Esophagus muscularis mucosa (tissue), 4 donors: Measurements from ENCODE around the gene HRAS. TPM values are rescaled to one million over a fixed set of nuclear protein-coding genes. Genes with fewer than 3 reads are reported as not detected.

ENCODE experiments used
- DNase-seq: peaks from one replicate; pipeline ENCODE4 v3.0.0-alpha.2; 2017; ENCODE audit errors: extremely low spot score
- H3K27ac ChIP-seq, 4 donors: fragments of 200-600 bp; sonication (generic); replicated peaks in 1 of 4; 1 replicate in 3 of 4; 2 replicates in 1 of 4; pipeline ENCODE4 v1.5.1; 2016 to 2019; ENCODE audit warnings: mild to moderate bottlenecking in 1 of 4
- H3K27me3 ChIP-seq, 4 donors: fragments of 200-600 bp; sonication (generic); one replicate each; pipeline versions ENCODE4 v1.5.1 to v1.6.0; 2016 to 2019
- H3K36me3 ChIP-seq, 4 donors: fragments of 200-600 bp; sonication (generic); one replicate each; pipeline ENCODE4 v1.5.1; 2016 to 2019
- H3K4me1 ChIP-seq, 4 donors: fragments of 200-600 bp; sonication (generic); one replicate each; pipeline ENCODE4 v1.5.1; 2016 to 2019
- H3K4me3 ChIP-seq, 4 donors: fragments of 200-600 bp; sonication (generic); 1 replicate in 2 of 4; 2 replicates in 2 of 4; pipeline ENCODE4 v1.5.1; 2016 to 2019; ENCODE audit warnings: mild to moderate bottlenecking in 4 of 4, moderate library complexity in 1 of 4
- H3K9me3 ChIP-seq, 4 donors: fragments of 200-600 bp; sonication (generic); 1 replicate in 3 of 4; 2 replicates in 1 of 4; pipeline ENCODE4 v1.5.1; 2016 to 2019
- CTCF ChIP-seq, 3 experiments: fragments of 200-600 bp in 2 of 3; fragments of 450-650 bp in 1 of 3; sonication (generic) in 2 of 3; IDR thresholded peaks; one replicate each; pipeline ENCODE4 v1.5.1; 2017 to 2019; ENCODE audit warnings: antibody characterized with exemption in 3 of 3, mild to moderate bottlenecking in 2 of 3, moderate library complexity in 1 of 3
- EP300 ChIP-seq: sonication (generic); formaldehyde crosslinking; IDR thresholded peaks from one replicate; pipeline ENCODE4 v1.6.1; 2017; ENCODE audit warnings: antibody characterized with exemption
- POLR2A ChIP-seq: fragments of 450-650 bp; IDR thresholded peaks from one replicate; pipeline ENCODE4 v1.6.1; 2017; ENCODE audit warnings: antibody characterized with exemption, moderate library complexity, mild to moderate bottlenecking, low read depth
- POLR2AphosphoS5 ChIP-seq, 2 donors: sonication (generic); formaldehyde crosslinking; IDR thresholded peaks; one replicate each; pipeline ENCODE4 v1.6.1; 2017; ENCODE audit warnings: antibody characterized with exemption in 2 of 2
- WGBS: methylation state at CpG from one replicate; pipeline ENCODE4 v1.1.5; 2018; 5-methylcytosine and 5-hydroxymethylcytosine counted together
- intact Hi-C: fragments of 100-400 bp; cut with DNase I; formaldehyde crosslinking; loops from one replicate; pipeline ENCODE4 v1.15.1; 2023
- total RNA-seq, 4 donors: library from RNA; depleted of rRNA; stranded (reverse); fragments of >200 nt; gene quantifications; one replicate each; pipeline versions ENCODE4 v1.1.0 to v1.2.1, GENCODE V29; 2016

Gene HRAS
- total RNA-seq, 4 donors from 2014 or later: 45.7 to 85.2 (median 61.7) TPM

- no peak for DNase-seq
- H3K4me3 ChIP-seq: peak overlapping the region; percentile 72 to 97 (median 90)
- no peaks in the 10 kb centered on the region for H3K9me3 ChIP-seq
- H3K4me1 ChIP-seq: peaks cover 14 to 24% (median 21%) of the 10 kb centered on the region in 4 donors
- TF ChIP-seq CTCF (IDR thresholded peaks at IDR 0.05): no peak
- no peak for TF ChIP-seq EP300
- TF ChIP-seq POLR2A: no peak
- TF ChIP-seq POLR2AphosphoS5 (IDR thresholded peaks at IDR 0.05): no peak
- peak overlapping the region; percentile 32 to 74 (median 60) for H3K27ac ChIP-seq
- WGBS: under 1% methylated on average over 37 of the region's 67 CpGs
- intact Hi-C loops: no loop called here
- H3K36me3 ChIP-seq: no peaks in the 10 kb centered on the region
- H3K27me3 ChIP-seq: peaks cover 3 to 34% (median 10%) of the 10 kb centered on the region in 4 donors
Observed at GRCh38 chr11:561148-562003, 26.0 kb upstream of the HRAS start.

GRCh38 chr11:560305-561147, 25.1 kb upstream of the HRAS start, which contains the start of the genes LMNTD2 and RASSF7:
TSS of gene LMNTD2 (minus strand) at chr11:560738. CDS start at chr11:560716, 22 bp downstream.
TSS of gene RASSF7 (plus strand) at chr11:560970. CDS start at chr11:561769, 799 bp downstream.
- H3K9me3 ChIP-seq: no peaks in the 10 kb centered on the region
- 5% methylated on average over 13 of the region's 95 CpGs for WGBS
- TF ChIP-seq POLR2A: no peak
- peak; percentile 38 to 70 for TF ChIP-seq POLR2AphosphoS5 (IDR thresholded peaks at IDR 0.05)
- H3K27ac ChIP-seq: peak within 1 kb of the TSS; percentile 50 to 74 (median 60)
- no peaks in the 10 kb centered on the region for H3K36me3 ChIP-seq
- peaks cover 10 to 43% (median 18%) of the 10 kb centered on the region in 4 donors for H3K27me3 ChIP-seq
- DNase-seq: peak; percentile 98
- intact Hi-C loops: no loop called here
- H3K4me3 ChIP-seq: peak within 1 kb of the TSS; percentile 72 to 97 (median 90)
- peaks cover 19 to 32% (median 29%) of the 10 kb centered on the region in 4 donors for H3K4me1 ChIP-seq

- no peaks in the 10 kb centered on the region for H3K36me3 ChIP-seq
- no peak for DNase-seq
- no peaks in the 10 kb centered on the region for H3K9me3 ChIP-seq
- peaks cover 13 to 50% (median 24%) of the 10 kb centered on the region in 4 donors for H3K27me3 ChIP-seq
- peaks cover 26 to 39% (median 36%) of the 10 kb centered on the region in 4 donors for H3K4me1 ChIP-seq
- H3K4me3 ChIP-seq: peak overlapping the region; percentile 72 to 97 (median 90)
- H3K27ac ChIP-seq: peak overlapping the region in 3 of 4 donors; percentile 50 to 60 (median 57)
- TF ChIP-seq POLR2A: no peak
- no peak for TF ChIP-seq POLR2AphosphoS5 (IDR thresholded peaks at IDR 0.05)
- no peak for TF ChIP-seq EP300
- no peak for TF ChIP-seq CTCF (IDR thresholded peaks at IDR 0.05)
- WGBS: 71% methylated on average over 18 of the region's 18 CpGs
- intact Hi-C loops: no loop called here
Observed at GRCh38 chr11:559712-560304, 24.4 kb upstream of the HRAS start.

- Histone ChIP-seq H3K27me3 (peaks cover 15 to 57% (median 31%) of the 10 kb centered on the region in 4 donors), H3K36me3 (no peaks in the 10 kb centered on the region), H3K4me1 (peaks cover 31 to 46% (median 43%) of the 10 kb centered on the region in 4 donors), H3K4me3 (no peak overlapping the region), H3K9me3 (no peaks in the 10 kb centered on the region), H3K27ac (no peak overlapping the region)
- intact Hi-C loops: no loop called here
- no peak for DNase-seq
- WGBS: 94% methylated on average over 3 of the region's 15 CpGs
- TF ChIP-seq POLR2AphosphoS5 (IDR thresholded peaks at IDR 0.05) (no peak), CTCF (IDR thresholded peaks at IDR 0.05) (no peak), POLR2A (no peak), EP300 (no peak)
Observed at GRCh38 chr11:559020-559620, 23.7 kb upstream of the HRAS start.
